GM12878 (cell line): ENCODE data around the gene DHRS12. TPM values are rescaled to one million over a fixed set of nuclear protein-coding genes. Genes with fewer than 3 reads are reported as not detected.

Experiments used
- ATAC-seq: fragments of 200-7000 bp; cut with Tn5 transposase; 3 replicates; pipeline ENCODE4 v1.9.1; 2020; ENCODE audit warnings: mild to moderate bottlenecking, moderate library complexity
- BruUV-seq: library from RNA; stranded (reverse); fragments of 400-500 nt; replicated peaks from 2 replicates; lab custom pipeline; 2021; lab: Mats Ljungman, UMichigan
- CTCF ChIA-PET: fragments of 300-600 bp; sonication (Branson Sonifier 250); formaldehyde crosslinking; extraction: SDS; loops from one replicate; lab custom pipeline; 2021; ENCODE audit warnings: inconsistent platforms; lab: Yijun Ruan, JAX
- POLR2A ChIA-PET: fragments of 350-600 bp; formaldehyde crosslinking; extraction: SDS; loops from one replicate; lab custom pipeline; 2021; ENCODE audit warnings: inconsistent platforms; lab: Charles Lee
- RAD21 ChIA-PET: fragments of 300-600 bp; sonication (Branson Sonifier 250); formaldehyde crosslinking; loops from one replicate; lab custom pipeline; 2023; ENCODE audit warnings: antibody characterized with exemption; ENCODE audit not compliant: unreplicated experiment; lab: Charles Lee
- SMC1A ChIA-PET: fragments of 300-600 bp; sonication (Branson Sonifier 250); formaldehyde crosslinking; loops from one replicate; lab custom pipeline; 2023; ENCODE audit not compliant: unreplicated experiment, uncharacterized antibody; lab: Charles Lee
- DNase-seq: peaks from one replicate; pipeline ENCODE4 v3.0.0-alpha.2; 2011; ENCODE audit warnings: low read depth, low spot score
- FAIRE-seq: peaks from 3 replicates; lab custom pipeline; 2011; peaks lifted over from hg19 to GRCh38; lab: Jason Lieb, UNC
- H2AFZ ChIP-seq: 2 replicates; pipeline ENCODE4 v1.6.0; 2011; ENCODE audit warnings: low read depth, low read length, control low read depth; ENCODE audit not compliant: control insufficient read depth
- H3K27ac ChIP-seq: 2 replicates; pipeline ENCODE4 v1.5.1; 2011; ENCODE audit warnings: control low read depth; ENCODE audit not compliant: control insufficient read depth, insufficient read depth
- H3K27me3 ChIP-seq, 2 experiments: replicated peaks in 1 of 2; 2 replicates each; pipeline versions ENCODE4 v1.6.0 to v1.6.1; 2011; ENCODE audit warnings: low read length in 1 of 2; ENCODE audit not compliant: control insufficient read depth in 2 of 2, insufficient read depth in 2 of 2
- H3K36me3 ChIP-seq, 2 experiments: 2 replicates each; pipeline ENCODE4 v1.5.1; 2011; ENCODE audit warnings: low read length in 1 of 2; ENCODE audit not compliant: control insufficient read depth in 2 of 2, insufficient read depth in 2 of 2
- H3K4me1 ChIP-seq: 2 replicates; pipeline ENCODE4 v1.6.1; 2011; ENCODE audit warnings: mild to moderate bottlenecking, low read length, moderate library complexity, mixed read lengths; ENCODE audit not compliant: control insufficient read depth, insufficient read depth
- H3K4me2 ChIP-seq: 2 replicates; pipeline ENCODE4 v1.6.0; 2011; ENCODE audit warnings: control low read depth; ENCODE audit not compliant: control insufficient read depth, insufficient read depth
- H3K4me3 ChIP-seq: fragments of 200-600 bp; sonication (generic); 2 replicates; pipeline ENCODE4 v1.5.1; 2016
- H3K79me2 ChIP-seq: 2 replicates; pipeline ENCODE4 v1.6.0; 2011; ENCODE audit warnings: low read length; ENCODE audit not compliant: control insufficient read depth, insufficient read depth
- H3K9ac ChIP-seq: 2 replicates; pipeline ENCODE4 v1.8.0; 2011; ENCODE audit warnings: low read length, control low read depth, mixed read lengths; ENCODE audit not compliant: control insufficient read depth, insufficient read depth
- H3K9me3 ChIP-seq: replicated peaks from 3 replicates; pipeline ENCODE4 v1.5.1; 2011; ENCODE audit warnings: mild to moderate bottlenecking, low read length; ENCODE audit not compliant: control insufficient read depth, insufficient read depth
- H4K20me1 ChIP-seq: 2 replicates; pipeline ENCODE4 v1.6.0; 2011; ENCODE audit not compliant: control insufficient read depth, insufficient read depth
- BCL3 ChIP-seq: IDR thresholded peaks from 2 replicates; pipeline ENCODE4 v1.6.1; 2011; ENCODE audit warnings: borderline replicate concordance, low read depth, mild to moderate bottlenecking, moderate library complexity, low read length; ENCODE audit not compliant: insufficient read depth, poor library complexity, severe bottlenecking
- CBFB ChIP-seq: IDR thresholded peaks from 2 replicates; pipeline ENCODE4 v1.6.1; 2016; ENCODE audit warnings: antibody characterized with exemption, low read depth
- CHD1 ChIP-seq: IDR thresholded peaks from 2 replicates; pipeline ENCODE4 v1.6.1; 2012; ENCODE audit warnings: low read depth, low read length, improper control_type of control experiment
- EED ChIP-seq: sonication (generic); IDR thresholded peaks from 2 replicates; pipeline ENCODE4 v1.6.1; 2016; ENCODE audit warnings: antibody characterized with exemption, low read depth
- EP300 ChIP-seq, 2 experiments: fragments of 150-350 bp in 1 of 2; IDR thresholded peaks; 2 replicates each; pipeline ENCODE4 v1.6.1; 2011 to 2012; ENCODE audit warnings: low read depth in 2 of 2, low read length in 2 of 2, borderline replicate concordance in 1 of 2, improper control_type of control experiment in 1 of 2, inconsistent platforms in 1 of 2; ENCODE audit not compliant: control insufficient read depth in 1 of 2
- FOXK2 ChIP-seq: fragments of 450-650 bp; IDR thresholded peaks from 2 replicates; pipeline ENCODE4 v1.6.1; 2017; ENCODE audit warnings: mild to moderate bottlenecking, moderate library complexity
- HCFC1 ChIP-seq: fragments of 150-350 bp; IDR thresholded peaks from 2 replicates; pipeline ENCODE4 v1.6.1; 2014; ENCODE audit warnings: low read length
- HDAC6 ChIP-seq: fragments of 200-600 bp; sonication (generic); IDR thresholded peaks from one replicate; pipeline ENCODE4 v1.8.0; 2017; ENCODE audit warnings: antibody characterized with exemption; ENCODE audit not compliant: unreplicated experiment
- IRF5 ChIP-seq: fragments of 450-650 bp; IDR thresholded peaks from 2 replicates; pipeline ENCODE4 v1.6.1; 2017; ENCODE audit warnings: borderline replicate concordance
- JUNB ChIP-seq: IDR thresholded peaks from 2 replicates; pipeline ENCODE4 v1.6.1; 2016; ENCODE audit warnings: antibody characterized with exemption, mild to moderate bottlenecking
- PAX8 ChIP-seq: fragments of 450-650 bp; IDR thresholded peaks from 2 replicates; pipeline ENCODE4 v1.6.1; 2017; ENCODE audit warnings: mild to moderate bottlenecking, moderate library complexity
- SPI1 ChIP-seq: IDR thresholded peaks from 2 replicates; pipeline ENCODE4 v1.6.1; 2011; ENCODE audit warnings: low read depth, mild to moderate bottlenecking, low read length, moderate library complexity, borderline replicate concordance; ENCODE audit not compliant: insufficient read depth
- YBX1 ChIP-seq: fragments of 450-650 bp; IDR thresholded peaks from 2 replicates; pipeline ENCODE4 v1.6.1; 2016; ENCODE audit warnings: antibody characterized with exemption
- ZNF24 ChIP-seq: fragments of 450-650 bp; IDR thresholded peaks from 2 replicates; pipeline ENCODE4 v1.6.1; 2017; ENCODE audit warnings: antibody characterized with exemption, mild to moderate bottlenecking
- ZNF384 ChIP-seq: IDR thresholded peaks from 2 replicates; pipeline ENCODE4 v1.6.1; 2012; ENCODE audit warnings: low read depth, mild to moderate bottlenecking, low read length, improper control_type of control experiment, borderline replicate concordance
- WGBS: methylation state at CpG from one replicate; pipeline ENCODE4 v1.1.6; 2016; ENCODE audit warnings: low lambda C conversion rate; ENCODE audit not compliant: insufficient replicate concordance, insufficient coverage; ENCODE audit errors: missing lambda C conversion rate; 5-methylcytosine and 5-hydroxymethylcytosine counted together
- in situ Hi-C: fragments of 300-500 bp; cut with MboI; formaldehyde crosslinking; loops from 9 replicates; pipeline ENCODE4 v1.14.3; 2018; ENCODE audit warnings: mixed read lengths
- intact Hi-C: fragments of 100-400 bp; cut with micrococcal nuclease; formaldehyde crosslinking; loops from one replicate; pipeline ENCODE4 v1.14.2; 2022; ENCODE audit not compliant: unreplicated experiment
- polyA plus RNA-seq, 11 experiments: library from polyadenylated mRNA; depleted of rRNA in 4 of 11; unstranded in 6 of 11; stranded (reverse) in 5 of 11; fragments of >200 nt; fragmentation: Nextera tagmentation in 4 of 11; fragmentation: Illumina TruSeq in 1 of 11; extraction: Ambion mirVana in 4 of 11; extraction: Trizol in 1 of 11; gene quantifications; 1 replicate in 1 of 11; 2 replicates in 10 of 11; pipeline versions ENCODE4 v1.2.1 to v1.2.3, GENCODE V29; 2011 to 2016; ENCODE audit warnings: inconsistent platforms in 2 of 11, missing spikeins in 2 of 11, low read depth in 1 of 11
- total RNA-seq, 4 experiments: library from RNA; depleted of rRNA in 3 of 4; stranded (reverse); fragments of >200 nt in 3 of 4; fragmentation: Illumina TruSeq in 1 of 4; extraction: Trizol in 1 of 4; gene quantifications; 2 replicates each; pipeline versions ENCODE4 v1.2.1 to v1.2.3, GENCODE V29; 2013 to 2021

The DHRS12 gene
- total and polyA plus RNA-seq, 10 of the 15 experiments (the other 5 are each of a cell fraction or from before 2014, with no cell fraction given) = 2.9 to 11.3 (median 8.2) TPM

GRCh38 chr13:51834581-51835171 lies 30.7 kb upstream of the DHRS12 start:
- no peaks in the 10 kb centered on the region for H3K79me2 ChIP-seq
- H4K20me1 ChIP-seq = no peaks in the 10 kb centered on the region
- ChIA-PET RAD21 (interaction anchor here (0.9 to 5.4 kb wide), 4 partner anchors 21 to 71 kb away, joined by 3 to 75 read pairs (median 4); no protein-coding TSS in a partner anchor), CTCF (interaction anchor here (0.6 to 6.2 kb wide), 7 partner anchors 11 to 549 kb away, joined by 3 to 180 read pairs (median 3); partner anchors contain the start of gene TMEM272), SMC1A (interaction anchor here (1.2 to 2.4 kb wide), 4 partner anchors 9 to 37 kb away, joined by 3 to 14 read pairs (median 6); no protein-coding TSS in a partner anchor), POLR2A (interaction anchor here (0.6 to 1.6 kb wide), 2 partner anchors 19 to 441 kb away, joined by 3 to 4 read pairs; no protein-coding TSS in a partner anchor)
- intact Hi-C loops (no loop called here), in situ Hi-C loops (no loop called here)
- no peak overlapping the region for H3K4me3 ChIP-seq
- no peaks in the 10 kb centered on the region for H3K36me3 ChIP-seq
- peaks cover 0 to 6% of the 10 kb centered on the region in 2 experiments; a peak in 3 of 4 replicates for H3K27me3 ChIP-seq
- FAIRE-seq = no peak
- no peaks in the 10 kb centered on the region for H3K9me3 ChIP-seq
- TF ChIP-seq EP300 (IDR thresholded peaks at IDR 0.05; ENCODE audit: borderline replicate concordance in 1 of 2, control insufficient read depth in 1 of 2, low read depth in 2 of 2, low read length in 2 of 2) (no peak), ZNF24 (no peak), SPI1 (no peak), CHD1 (no peak), IRF5 (no peak), HCFC1 (no peak), EED (no peak), FOXK2 (no peak), PAX8 (no peak), YBX1 (no peak), CBFB (no peak), BCL3 (no peak), JUNB (no peak), ZNF384 (no peak), HDAC6 (no peak)
- TF ChIP-seq, all 136 proteins: peak for 0
- Histone ChIP-seq H2AFZ (no peak overlapping the region), H3K4me2 (no peak overlapping the region), H3K9ac (no peak overlapping the region), H3K4me1 (no peaks in the 10 kb centered on the region), H3K27ac (no peak overlapping the region)
- BruUV-seq = no TSS peak
- ATAC-seq = no peak
- 23% methylated on average over 7 of the region's 7 CpGs for WGBS
- no peak for DNase-seq
